Gastrocnemius medialis (tissue), 4 donors: ENCODE results near the gene MTREX. TPM values are rescaled to one million over a fixed set of nuclear protein-coding genes. Genes with fewer than 3 reads are reported as not detected.

Experiments used
- ATAC-seq, 2 donors: fragments of 150-250 bp; one replicate each; pipeline ENCODE4 v1.9.1; 2016
- DNase-seq, 2 donors: peaks; one replicate each; pipeline ENCODE4 v3.0.0-alpha.2; 2019
- H3K27ac ChIP-seq, 4 donors: fragments of 200-600 bp; sonication (generic); 1 replicate in 1 of 4; 2 replicates in 3 of 4; pipeline ENCODE4 v1.5.1; 2016 to 2018; ENCODE audit warnings: mild to moderate bottlenecking in 2 of 4, moderate library complexity in 1 of 4
- H3K27me3 ChIP-seq, 3 donors: fragments of 200-600 bp; sonication (generic) in 2 of 3; 1 replicate in 1 of 3; 2 replicates in 2 of 3; pipeline versions ENCODE4 v1.5.1 to v1.6.0; 2016 to 2019; ENCODE audit warnings: mild to moderate bottlenecking in 1 of 3, moderate library complexity in 1 of 3
- H3K36me3 ChIP-seq, 2 donors: fragments of 200-600 bp; sonication (generic) in 1 of 2; one replicate each; pipeline ENCODE4 v1.5.1; 2017 to 2018
- H3K4me1 ChIP-seq, 2 donors: fragments of 200-600 bp; sonication (generic) in 1 of 2; one replicate each; pipeline ENCODE4 v1.5.1; 2016 to 2017; ENCODE audit warnings: mild to moderate bottlenecking in 2 of 2
- H3K4me3 ChIP-seq, 4 donors: fragments of 200-600 bp; sonication (generic) in 3 of 4; 1 replicate in 1 of 4; 2 replicates in 3 of 4; pipeline ENCODE4 v1.5.1; 2016 to 2019; ENCODE audit warnings: mild to moderate bottlenecking in 2 of 4
- H3K9me3 ChIP-seq, 3 donors: fragments of 200-600 bp; sonication (generic) in 2 of 3; 1 replicate in 1 of 3; 2 replicates in 2 of 3; pipeline ENCODE4 v1.5.1; 2016 to 2019
- POLR2A ChIP-seq, 2 donors: fragments of 450-650 bp; IDR thresholded peaks; one replicate each; pipeline ENCODE4 v1.6.1; 2017; ENCODE audit warnings: antibody characterized with exemption in 2 of 2, mild to moderate bottlenecking in 2 of 2, moderate library complexity in 2 of 2
- in situ Hi-C, 4 donors: fragments of 200-750 bp; cut with MboI; loops; one replicate each; pipeline versions ENCODE4 v1.15.0 to v1.8.0; 2017; ENCODE audit warnings: low sequenced_read_pairs in 4 of 4
- intact Hi-C: fragments of 100-400 bp; cut with DNase I; formaldehyde crosslinking; loops from one replicate; pipeline ENCODE4 v1.15.1; 2023; ENCODE audit warnings: low total_unique reads
- total RNA-seq, 4 donors: library from RNA; depleted of rRNA; stranded (reverse); fragments of >200 nt; gene quantifications; one replicate each; pipeline versions ENCODE4 v1.1.0 to v1.2.3, GENCODE V29; 2016
- TF ChIP-seq, protein P1 (sequence below), 5 experiments: fragments of 450-650 bp in 3 of 5; fragments of 200-600 bp in 2 of 5; sonication (generic) in 2 of 5; IDR thresholded peaks in 4 of 5; conservative IDR thresholded peaks in 1 of 5; 1 replicate in 4 of 5; 2 replicates in 1 of 5; pipeline ENCODE4 v1.5.1; 2016 to 2019; ENCODE audit warnings: antibody characterized with exemption in 5 of 5, mild to moderate bottlenecking in 3 of 5, moderate library complexity in 3 of 5

MTREX gene
- total RNA-seq, 4 donors from 2014 or later = 92.4 to 124 (median 109) TPM

DNA sequence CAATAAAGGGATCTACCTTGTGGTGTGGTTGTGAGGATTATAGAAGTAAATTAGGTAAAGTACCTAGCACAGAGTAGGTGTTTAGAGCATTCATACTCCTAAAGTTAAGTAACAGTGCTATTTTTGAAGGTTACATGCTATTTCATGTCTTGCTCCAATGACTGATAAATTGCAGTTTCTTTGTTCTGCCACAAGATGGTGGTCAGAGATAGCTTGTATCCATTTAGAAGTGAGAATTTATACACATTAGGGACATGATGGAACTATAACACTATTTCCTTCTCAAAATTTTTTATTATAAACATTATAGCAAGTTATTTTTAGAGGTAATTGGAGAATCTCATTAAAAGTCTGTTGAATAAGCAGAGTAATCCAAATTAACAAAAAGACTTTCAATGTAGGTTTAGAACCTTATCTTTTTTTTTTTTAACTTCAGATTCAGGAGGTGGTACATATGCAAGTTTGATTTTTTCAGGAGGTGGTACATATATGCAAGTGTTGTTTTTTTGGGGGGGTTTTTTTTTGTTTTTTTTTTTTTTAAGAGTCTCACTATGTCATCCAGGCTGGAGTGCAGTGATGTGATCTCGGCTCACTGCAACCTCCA lies 17.1 kb downstream of the MTREX start:
- in situ Hi-C loops = loop anchor here in 3 of 4 donors (25.0 kb wide), 3 partner anchors 362 to 1887 kb away; no protein-coding TSS in a partner anchor
- H3K9me3 ChIP-seq = no peaks in the 10 kb centered on the region
- peak overlapping the region in 1 of 4 donors; percentile 20 for H3K27ac ChIP-seq
- ATAC-seq = peak; percentile 54 to 79
- no peak overlapping the region for H3K4me3 ChIP-seq
- H3K27me3 ChIP-seq = no peaks in the 10 kb centered on the region
- peaks cover 4 to 11% of the 10 kb centered on the region in 2 donors for H3K36me3 ChIP-seq
- DNase-seq = no peak
- no peak for TF ChIP-seq POLR2A (IDR thresholded peaks at IDR 0.05)
- TF ChIP-seq, protein P1, sequence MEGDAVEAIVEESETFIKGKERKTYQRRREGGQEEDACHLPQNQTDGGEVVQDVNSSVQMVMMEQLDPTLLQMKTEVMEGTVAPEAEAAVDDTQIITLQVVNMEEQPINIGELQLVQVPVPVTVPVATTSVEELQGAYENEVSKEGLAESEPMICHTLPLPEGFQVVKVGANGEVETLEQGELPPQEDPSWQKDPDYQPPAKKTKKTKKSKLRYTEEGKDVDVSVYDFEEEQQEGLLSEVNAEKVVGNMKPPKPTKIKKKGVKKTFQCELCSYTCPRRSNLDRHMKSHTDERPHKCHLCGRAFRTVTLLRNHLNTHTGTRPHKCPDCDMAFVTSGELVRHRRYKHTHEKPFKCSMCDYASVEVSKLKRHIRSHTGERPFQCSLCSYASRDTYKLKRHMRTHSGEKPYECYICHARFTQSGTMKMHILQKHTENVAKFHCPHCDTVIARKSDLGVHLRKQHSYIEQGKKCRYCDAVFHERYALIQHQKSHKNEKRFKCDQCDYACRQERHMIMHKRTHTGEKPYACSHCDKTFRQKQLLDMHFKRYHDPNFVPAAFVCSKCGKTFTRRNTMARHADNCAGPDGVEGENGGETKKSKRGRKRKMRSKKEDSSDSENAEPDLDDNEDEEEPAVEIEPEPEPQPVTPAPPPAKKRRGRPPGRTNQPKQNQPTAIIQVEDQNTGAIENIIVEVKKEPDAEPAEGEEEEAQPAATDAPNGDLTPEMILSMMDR (IDR thresholded peaks at IDR 0.05 in 4 of 5, conservative IDR thresholded peaks at IDR 0.05 in 1 of 5) = peak; percentile 27 to 78 (median 45)
- intact Hi-C loops = loop anchor here (5.0 kb wide), 1 partner anchor 367 kb away; no protein-coding TSS in a partner anchor
- peaks cover 8 to 29% of the 10 kb centered on the region in 2 donors for H3K4me1 ChIP-seq

DNA sequence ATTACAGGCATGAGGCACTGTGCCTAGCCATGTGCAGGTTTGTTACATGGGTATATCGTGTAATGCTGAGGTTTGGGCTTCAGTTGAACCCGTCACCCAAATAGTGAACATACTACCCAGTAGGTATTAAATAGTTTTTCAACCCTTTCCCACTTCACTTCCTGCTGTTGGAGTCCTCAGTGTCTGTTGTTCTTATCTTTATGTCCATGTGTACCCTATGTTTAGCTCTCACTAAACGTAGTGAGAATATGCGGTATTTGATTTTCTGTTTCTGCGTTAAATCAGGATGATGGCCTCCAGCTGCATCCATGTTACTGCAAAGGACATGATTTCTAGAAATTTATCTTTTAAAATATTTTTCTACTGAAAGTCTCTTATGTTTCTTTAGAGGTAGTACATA lies 17.8 kb downstream of the MTREX start:
- Histone ChIP-seq H3K4me3 (no peak overlapping the region), H3K27me3 (no peaks in the 10 kb centered on the region), H3K4me1 (peaks cover 4 to 22% of the 10 kb centered on the region in 2 donors), H3K27ac (no peak overlapping the region), H3K36me3 (peaks cover 4 to 11% of the 10 kb centered on the region in 2 donors), H3K9me3 (no peaks in the 10 kb centered on the region)
- intact Hi-C loops = loop anchor here (5.0 kb wide), 1 partner anchor 367 kb away; no protein-coding TSS in a partner anchor
- no peak for DNase-seq
- TF ChIP-seq, protein P1 (IDR thresholded peaks at IDR 0.05 in 4 of 5, conservative IDR thresholded peaks at IDR 0.05 in 1 of 5) = no peak
- TF ChIP-seq POLR2A (IDR thresholded peaks at IDR 0.05) = no peak
- ATAC-seq = no peak
- in situ Hi-C loops = loop anchor here in 2 of 4 donors (25.0 kb wide), 1 partner anchor 362 kb away; no protein-coding TSS in a partner anchor

GRCh38 chr5:55327281-55327680 lies 19.5 kb downstream of the MTREX start:
- TF ChIP-seq, protein P1 (IDR thresholded peaks at IDR 0.05 in 4 of 5, conservative IDR thresholded peaks at IDR 0.05 in 1 of 5) = no peak
- TF ChIP-seq POLR2A (IDR thresholded peaks at IDR 0.05) = no peak
- H3K9me3 ChIP-seq = no peaks in the 10 kb centered on the region
- peak overlapping the region in 1 of 4 donors; percentile 5 for H3K27ac ChIP-seq
- in situ Hi-C loops (loop anchor here in 2 of 4 donors (25.0 kb wide), 1 partner anchor 360 kb away; no protein-coding TSS in a partner anchor), intact Hi-C loops (loop anchor here (5.0 kb wide), 1 partner anchor 365 kb away; no protein-coding TSS in a partner anchor)
- no peak overlapping the region for H3K4me3 ChIP-seq
- DNase-seq (no peak), ATAC-seq (no peak)
- peaks cover 4 to 19% of the 10 kb centered on the region in 2 donors for H3K36me3 ChIP-seq
- peaks cover 0 to 9% of the 10 kb centered on the region in 2 donors for H3K4me1 ChIP-seq
- H3K27me3 ChIP-seq = no peaks in the 10 kb centered on the region

GRCh38 chr5:55331321-55331720 lies 23.5 kb downstream of the MTREX start:
- intact Hi-C loops = no loop called here
- in situ Hi-C loops = loop anchor here in 2 of 4 donors (25.0 kb wide), 1 partner anchor 356 kb away; no protein-coding TSS in a partner anchor
- no peak overlapping the region for H3K4me3 ChIP-seq
- no peak for DNase-seq
- no peak for ATAC-seq
- TF ChIP-seq, protein P1 (IDR thresholded peaks at IDR 0.05 in 4 of 5, conservative IDR thresholded peaks at IDR 0.05 in 1 of 5) = no peak
- TF ChIP-seq POLR2A (IDR thresholded peaks at IDR 0.05) = no peak
- H3K27me3 ChIP-seq = no peaks in the 10 kb centered on the region
- no peak overlapping the region for H3K27ac ChIP-seq
- peaks cover 4 to 34% of the 10 kb centered on the region in 2 donors for H3K36me3 ChIP-seq
- no peaks in the 10 kb centered on the region for H3K4me1 ChIP-seq
- H3K9me3 ChIP-seq = no peaks in the 10 kb centered on the region
